ENCODE measurements around the gene SEPTIN3. TPM values are rescaled to one million over a fixed set of nuclear protein-coding genes. Genes with fewer than 3 reads are reported as not detected.

Gene SEPTIN3
- total and polyA plus RNA-seq, 3 donors from 2014 or later: 1.6 to 2.4 (median 2.2) TPM

GRCh38 chr22:41957941-41958556 is 11.2 kb upstream of the SEPTIN3 start:
- H3K9me3 ChIP-seq: no peaks in the 10 kb centered on the region
- intact Hi-C loops (cut with DNase I; ENCODE audit: low total_unique reads): no loop called here
- H3K27me3 ChIP-seq: no peaks in the 10 kb centered on the region
- WGBS, 2 donors: 41 to 45% methylated on average over 6 to 21 of the region's 23 CpGs
- peaks cover 2% of the 10 kb centered on the region for H3K4me1 ChIP-seq
- TF ChIP-seq CTCF (IDR thresholded peaks at IDR 0.05) (peak in 1 of 3 experiments; percentile 40), POLR2A (IDR thresholded peaks at IDR 0.05) (no peak)
- peak overlapping the region; percentile 39 to 58 for H3K4me3 ChIP-seq
- no peak overlapping the region for H3K27ac ChIP-seq
- DNase-seq: no peak
- no peaks in the 10 kb centered on the region for H3K36me3 ChIP-seq (ENCODE audit: low read depth, missing control alignments)

DNA sequence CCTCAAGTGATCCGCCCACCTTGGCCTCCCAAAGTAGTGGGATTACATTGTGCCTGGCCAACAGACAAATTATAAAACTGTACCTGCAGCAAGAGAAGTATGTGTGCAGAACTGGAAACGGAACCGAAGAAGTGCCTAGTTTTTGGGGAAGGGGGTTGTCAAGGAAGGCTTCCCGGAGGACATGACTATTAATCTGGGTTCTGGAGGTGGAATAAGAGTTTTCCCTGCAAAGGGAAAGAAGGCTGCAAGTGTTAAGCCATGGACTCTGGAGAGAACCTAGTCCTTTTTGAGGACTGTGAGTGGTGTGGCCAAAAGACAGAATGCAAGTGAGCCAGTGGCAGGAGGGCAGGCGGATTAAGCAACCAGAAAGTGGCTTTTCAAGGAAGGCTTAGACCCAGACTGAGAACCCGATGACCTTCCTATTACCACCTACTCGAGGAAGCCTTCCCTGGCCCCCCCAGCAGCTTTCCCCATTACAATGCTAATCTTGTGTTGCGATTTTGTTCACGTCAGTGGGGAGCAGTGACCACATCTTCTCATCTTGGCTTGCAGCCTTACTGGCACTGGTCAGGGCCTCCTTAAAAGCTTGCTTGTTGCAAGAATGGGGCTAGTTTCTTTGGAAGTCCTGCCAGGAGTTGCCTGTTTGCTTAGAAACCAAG is 5.7 kb upstream of the SEPTIN3 start:
- intact Hi-C loops (cut with DNase I; ENCODE audit: low total_unique reads): no loop called here
- Histone ChIP-seq H3K9me3 (no peaks in the 10 kb centered on the region), H3K27ac (no peak overlapping the region), H3K27me3 (no peaks in the 10 kb centered on the region), H3K4me3 (no peak overlapping the region), H3K4me1 (peaks cover 2% of the 10 kb centered on the region), H3K36me3 (ENCODE audit: low read depth, missing control alignments) (no peaks in the 10 kb centered on the region)
- 74 to 77% methylated on average over 9 of the region's 9 CpGs for WGBS, 2 donors
- TF ChIP-seq CTCF (IDR thresholded peaks at IDR 0.05) (no peak), POLR2A (IDR thresholded peaks at IDR 0.05) (no peak)
- no peak for DNase-seq

DNA sequence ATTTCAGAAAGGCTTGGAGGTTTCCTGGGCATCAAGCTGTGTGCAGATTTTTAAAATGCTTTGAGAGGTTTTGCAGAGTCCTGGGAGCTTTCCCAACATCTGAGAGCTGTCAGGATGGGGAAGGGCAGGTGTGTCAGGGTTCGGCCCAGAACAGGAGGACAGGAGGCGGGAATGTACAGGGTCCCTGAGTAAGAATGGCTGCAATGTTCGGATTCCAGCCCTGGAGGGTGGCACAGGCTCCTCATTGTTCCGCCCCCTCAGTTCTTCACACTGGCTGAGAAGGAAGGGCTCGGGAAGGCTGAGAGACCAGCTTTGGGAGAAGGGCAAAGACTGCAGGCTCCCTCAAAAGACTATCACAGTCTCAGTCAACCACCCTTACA is 5.1 kb upstream of the SEPTIN3 start:
- Histone ChIP-seq H3K4me1 (peaks cover 2% of the 10 kb centered on the region), H3K4me3 (no peak overlapping the region), H3K27ac (no peak overlapping the region), H3K36me3 (ENCODE audit: low read depth, missing control alignments) (no peaks in the 10 kb centered on the region), H3K9me3 (no peaks in the 10 kb centered on the region), H3K27me3 (no peaks in the 10 kb centered on the region)
- TF ChIP-seq CTCF (IDR thresholded peaks at IDR 0.05) (no peak), POLR2A (IDR thresholded peaks at IDR 0.05) (no peak)
- intact Hi-C loops (cut with DNase I; ENCODE audit: low total_unique reads): no loop called here
- DNase-seq: no peak
- 61 to 77% methylated on average over 5 of the region's 5 CpGs for WGBS, 2 donors

GRCh38 chr22:41966225-41966606 is 3.0 kb upstream of the SEPTIN3 start:
- 98% methylated on average over 2 of the region's 2 CpGs for WGBS, 2 donors
- no peak overlapping the region for H3K27ac ChIP-seq
- no peaks in the 10 kb centered on the region for H3K4me1 ChIP-seq

More at GRCh38 chr22:41966225-41966606, 3.0 kb upstream of the SEPTIN3 start:
- Histone ChIP-seq H3K9me3 (no peaks in the 10 kb centered on the region), H3K36me3 (ENCODE audit: low read depth, missing control alignments) (no peaks in the 10 kb centered on the region), H3K4me3 (no peak overlapping the region), H3K27me3 (no peaks in the 10 kb centered on the region)
- TF ChIP-seq POLR2A (IDR thresholded peaks at IDR 0.05): no peak
- TF ChIP-seq CTCF (IDR thresholded peaks at IDR 0.05): no peak
- intact Hi-C loops (cut with DNase I; ENCODE audit: low total_unique reads): no loop called here
- no peak for DNase-seq
